PC-3 (cell line): Measurements from ENCODE around the gene PPP2R5D. TPM values are rescaled to one million over a fixed set of nuclear protein-coding genes. Genes with fewer than 3 reads are reported as not detected.
A peak's percentile ranks its signal among the peaks of the same experiment; 100 is the strongest.
"Not testable (repeated sequence)": the region's sequence is repeated elsewhere in the genome, so short reads cannot be mapped to it uniquely, and the experiment has no call there.

Experiments used
- ATAC-seq: fragments of 200-7000 bp; cut with Tn5 transposase; 2 replicates; pipeline ENCODE4 v1.9.1; 2020; ENCODE audit warnings: mild to moderate bottlenecking, moderate library complexity
- BruUV-seq: library from RNA; stranded (reverse); fragments of 400-500 nt; replicated peaks from 2 replicates; lab custom pipeline; 2021; lab: Mats Ljungman, UMichigan
- CTCF ChIA-PET: fragments of 300-600 bp; sonication (Branson Sonifier 250); formaldehyde crosslinking; loops from one replicate; lab custom pipeline; 2022; ENCODE audit warnings: antibody characterized with exemption; lab: Charles Lee
- POLR2A ChIA-PET: fragments of 300-600 bp; sonication (Branson Sonifier 250); formaldehyde crosslinking; loops from one replicate; lab custom pipeline; 2022; ENCODE audit warnings: antibody characterized with exemption; ENCODE audit not compliant: unreplicated experiment; lab: Charles Lee
- DNase-seq: peaks from one replicate; pipeline ENCODE4 v3.0.0-alpha.2; 2015
- H2AFZ ChIP-seq: fragments of 300-600 bp; sonication (generic); 2 replicates; pipeline ENCODE4 v1.6.0; 2016; ENCODE audit warnings: antibody characterized with exemption, low read length
- H3F3A ChIP-seq: fragments of 300-600 bp; sonication (generic); one replicate; pipeline ENCODE4 v1.6.0; 2017; ENCODE audit warnings: antibody characterized with exemption, low read length, control low read depth, mild to moderate bottlenecking; ENCODE audit not compliant: unreplicated experiment
- H3K27ac ChIP-seq: fragments of 300-600 bp; sonication (generic); 2 replicates; pipeline ENCODE4 v1.5.1; 2016; ENCODE audit warnings: mild to moderate bottlenecking, low read length
- H3K27me3 ChIP-seq: fragments of 300-600 bp; sonication (generic); 2 replicates; pipeline ENCODE4 v1.6.1; 2016; ENCODE audit warnings: low read length, mixed read lengths
- H3K36me3 ChIP-seq: fragments of 300-600 bp; sonication (generic); 2 replicates; pipeline ENCODE4 v1.6.1; 2016; ENCODE audit warnings: low read depth, mixed run types, low read length, mixed read lengths
- H3K4me1 ChIP-seq: fragments of 300-600 bp; sonication (generic); 2 replicates; pipeline ENCODE4 v1.5.1; 2016; ENCODE audit warnings: low read length; ENCODE audit not compliant: insufficient read depth
- H3K4me2 ChIP-seq: fragments of 300-600 bp; sonication (generic); 2 replicates; pipeline ENCODE4 v1.6.0; 2016; ENCODE audit warnings: low read length
- H3K4me3 ChIP-seq: fragments of 300-600 bp; sonication (generic); 2 replicates; pipeline ENCODE4 v1.5.1; 2016; ENCODE audit warnings: mild to moderate bottlenecking, low read length, mixed read lengths
- H3K79me2 ChIP-seq: fragments of 300-600 bp; sonication (generic); 2 replicates; pipeline ENCODE4 v1.6.1; 2017; ENCODE audit warnings: low read length, mixed read lengths
- H3K9ac ChIP-seq: fragments of 300-600 bp; sonication (generic); 2 replicates; pipeline ENCODE4 v1.6.0; 2016; ENCODE audit warnings: mild to moderate bottlenecking, low read length
- H3K9me2 ChIP-seq: fragments of 300-600 bp; sonication (generic); replicated peaks from 2 replicates; pipeline ENCODE4 v1.6.1; 2016; ENCODE audit warnings: mixed run types, low read length, mixed read lengths
- H3K9me3 ChIP-seq: fragments of 300-600 bp; sonication (generic); 2 replicates; pipeline ENCODE4 v1.6.1; 2016; ENCODE audit warnings: low read length, mixed read lengths
- H4K20me1 ChIP-seq: fragments of 300-600 bp; sonication (generic); 2 replicates; pipeline ENCODE4 v1.6.1; 2016; ENCODE audit warnings: low read length, mixed read lengths
- EZH2 ChIP-seq: fragments of 300-600 bp; sonication (generic); IDR thresholded peaks from one replicate; pipeline ENCODE4 v1.6.1; 2017; ENCODE audit warnings: antibody characterized with exemption, mild to moderate bottlenecking, low read length; ENCODE audit not compliant: unreplicated experiment
- EZH2phosphoT487 ChIP-seq: fragments of 300-600 bp; sonication (generic); IDR thresholded peaks from 2 replicates; pipeline ENCODE4 v1.6.1; 2018; ENCODE audit warnings: mild to moderate bottlenecking, antibody characterized with exemption, low read length, borderline replicate concordance
- intact Hi-C: fragments of 100-400 bp; cut with micrococcal nuclease; formaldehyde crosslinking; loops from 2 replicates; pipeline ENCODE4 v1.9.0; 2023
- total RNA-seq: library from RNA; depleted of rRNA; stranded (reverse); fragments of >200 nt; gene quantifications from 2 replicates; pipeline ENCODE4 v1.2.3, GENCODE V29; 2014
- TF ChIP-seq, protein P1 (sequence below): fragments of 300-600 bp; sonication (generic); conservative IDR thresholded peaks from 2 replicates; pipeline ENCODE4 v1.5.1; 2017; ENCODE audit warnings: antibody characterized with exemption, low read depth, mild to moderate bottlenecking, low read length

The PPP2R5D gene
- total RNA-seq, 1 experiment from 2014 or later, result 54.1 TPM

DNA sequence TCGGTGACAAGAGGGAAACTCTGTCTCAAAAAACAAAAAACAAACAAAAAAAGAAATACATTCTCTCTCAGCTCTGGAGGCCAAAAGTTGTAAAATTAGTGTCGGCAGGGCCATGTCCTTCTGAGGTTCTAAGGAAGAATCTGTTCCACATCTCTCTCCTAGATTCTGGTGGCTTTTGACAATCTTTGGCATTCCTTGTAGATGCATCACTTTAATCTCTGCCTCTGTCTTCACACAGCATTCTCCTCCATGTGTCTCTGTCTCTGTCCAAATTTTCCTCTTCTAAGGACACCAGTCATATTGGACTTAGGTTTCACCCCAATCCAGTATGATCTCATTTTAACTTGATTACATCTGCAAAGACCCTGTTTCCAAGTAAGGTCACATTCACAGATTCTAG, 9.1 kb downstream of the PPP2R5D start:
- ChIA-PET CTCF (no interaction called here), POLR2A (no interaction called here)
- no peak overlapping the region for H3K9ac ChIP-seq
- intact Hi-C loops, result no loop called here
- H3K4me1 ChIP-seq, result no peaks in the 10 kb centered on the region
- peaks cover 4% of the 10 kb centered on the region; the same call in 1 of the 2 replicates for H3K79me2 ChIP-seq
- no peak for TF ChIP-seq EZH2
- ATAC-seq (no peak), DNase-seq (no peak)
- no peak overlapping the region for H2AFZ ChIP-seq
- BruUV-seq, result no TSS peak
- no peak overlapping the region for H3K4me3 ChIP-seq
- peaks cover 9% of the 10 kb centered on the region for H3K36me3 ChIP-seq
- no peaks in the 10 kb centered on the region for H3K9me2 ChIP-seq
- H3F3A ChIP-seq, result peaks cover 3% of the 10 kb centered on the region
- no peak overlapping the region for H3K4me2 ChIP-seq
- H3K9me3 ChIP-seq, result no peaks in the 10 kb centered on the region
- no peaks in the 10 kb centered on the region for H4K20me1 ChIP-seq
- no peak overlapping the region for H3K27ac ChIP-seq
- H3K27me3 ChIP-seq, result no peaks in the 10 kb centered on the region

DNA sequence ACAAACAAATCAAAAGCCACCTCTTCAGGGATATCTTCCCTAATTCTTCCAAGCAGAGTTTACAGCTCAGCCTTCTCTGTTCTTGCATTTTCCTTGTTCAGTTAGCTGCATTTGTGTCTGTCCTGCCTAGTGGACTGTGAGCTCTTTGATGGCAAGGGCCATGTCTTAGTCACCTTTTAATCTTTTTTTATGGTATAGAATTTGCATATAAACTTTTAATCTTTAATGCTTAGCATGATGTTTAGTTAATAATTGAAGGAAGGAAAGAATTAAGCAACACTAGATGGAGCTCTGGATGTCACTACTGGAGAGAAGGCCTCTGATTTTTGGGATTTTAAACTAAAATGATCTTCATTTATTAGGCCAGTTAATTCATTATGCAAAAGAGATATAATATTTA, 12.1 kb downstream of the PPP2R5D start:
- Histone ChIP-seq H3K9me3 (no peaks in the 10 kb centered on the region), H3K4me1 (no peaks in the 10 kb centered on the region), H3K27me3 (no peaks in the 10 kb centered on the region), H2AFZ (no peak overlapping the region), H3K9me2 (no peaks in the 10 kb centered on the region), H3K4me2 (no peak overlapping the region), H3F3A (peaks cover 3% of the 10 kb centered on the region), H3K79me2 (peaks cover 2% of the 10 kb centered on the region; the same call in 1 of the 2 replicates), H3K36me3 (no peaks in the 10 kb centered on the region), H4K20me1 (no peaks in the 10 kb centered on the region), H3K27ac (no peak overlapping the region), H3K4me3 (no peak overlapping the region), H3K9ac (no peak overlapping the region)
- no TSS peak for BruUV-seq
- DNase-seq (peak; percentile 7), ATAC-seq (peak; percentile 58)
- TF ChIP-seq, protein P1, sequence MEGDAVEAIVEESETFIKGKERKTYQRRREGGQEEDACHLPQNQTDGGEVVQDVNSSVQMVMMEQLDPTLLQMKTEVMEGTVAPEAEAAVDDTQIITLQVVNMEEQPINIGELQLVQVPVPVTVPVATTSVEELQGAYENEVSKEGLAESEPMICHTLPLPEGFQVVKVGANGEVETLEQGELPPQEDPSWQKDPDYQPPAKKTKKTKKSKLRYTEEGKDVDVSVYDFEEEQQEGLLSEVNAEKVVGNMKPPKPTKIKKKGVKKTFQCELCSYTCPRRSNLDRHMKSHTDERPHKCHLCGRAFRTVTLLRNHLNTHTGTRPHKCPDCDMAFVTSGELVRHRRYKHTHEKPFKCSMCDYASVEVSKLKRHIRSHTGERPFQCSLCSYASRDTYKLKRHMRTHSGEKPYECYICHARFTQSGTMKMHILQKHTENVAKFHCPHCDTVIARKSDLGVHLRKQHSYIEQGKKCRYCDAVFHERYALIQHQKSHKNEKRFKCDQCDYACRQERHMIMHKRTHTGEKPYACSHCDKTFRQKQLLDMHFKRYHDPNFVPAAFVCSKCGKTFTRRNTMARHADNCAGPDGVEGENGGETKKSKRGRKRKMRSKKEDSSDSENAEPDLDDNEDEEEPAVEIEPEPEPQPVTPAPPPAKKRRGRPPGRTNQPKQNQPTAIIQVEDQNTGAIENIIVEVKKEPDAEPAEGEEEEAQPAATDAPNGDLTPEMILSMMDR, result peak; percentile 44
- no peak for TF ChIP-seq EZH2
- CTCF ChIA-PET, result interaction anchor here (0.6 to 1.2 kb wide), 5 partner anchors 12 to 458 kb away, joined by 4 to 5 read pairs (median 5); partner anchors contain the start of gene PPP2R5D
- intact Hi-C loops, result no loop called here
- POLR2A ChIA-PET, result interaction anchor here (0.6 to 0.8 kb wide), 4 partner anchors 13 to 106 kb away, joined by 3 to 5 read pairs (median 4); a partner anchor contains a TSS

DNA sequence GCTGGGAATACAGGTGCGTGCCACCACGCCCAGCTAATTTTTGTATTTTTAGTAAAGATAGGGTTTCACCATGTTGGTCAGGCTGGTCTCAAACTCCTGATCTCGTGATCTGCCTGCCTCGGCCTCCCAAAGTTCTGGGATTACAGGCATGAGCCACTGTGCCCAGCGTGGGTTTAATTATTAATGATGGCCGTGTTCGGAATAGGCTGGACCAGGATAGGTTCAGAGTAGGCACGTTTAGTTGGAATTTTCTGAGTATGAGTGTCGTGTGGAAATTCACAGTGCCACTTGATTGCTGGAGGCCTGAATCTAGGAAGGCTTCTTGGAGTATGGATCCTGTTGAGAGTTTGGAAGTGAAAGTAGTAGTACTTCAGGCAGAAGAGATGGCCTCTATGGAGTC, 13.8 kb downstream of the PPP2R5D start:
- H2AFZ ChIP-seq, H3K9ac ChIP-seq, H3K79me2 ChIP-seq, H3K4me1 ChIP-seq, H3K36me3 ChIP-seq, BruUV-seq, H3K27me3 ChIP-seq, CTCF ChIA-PET, H3F3A ChIP-seq, H3K4me2 ChIP-seq, H3K27ac ChIP-seq, intact Hi-C loops, H3K4me3 ChIP-seq, ATAC-seq, H4K20me1 ChIP-seq, DNase-seq, H3K9me3 ChIP-seq, H3K9me2 ChIP-seq: not testable (repeated sequence)
- POLR2A ChIA-PET, result interaction anchor here (0.7 kb wide), 1 partner anchor 262 kb away, joined by 3 read pairs; no protein-coding TSS in a partner anchor

DNA sequence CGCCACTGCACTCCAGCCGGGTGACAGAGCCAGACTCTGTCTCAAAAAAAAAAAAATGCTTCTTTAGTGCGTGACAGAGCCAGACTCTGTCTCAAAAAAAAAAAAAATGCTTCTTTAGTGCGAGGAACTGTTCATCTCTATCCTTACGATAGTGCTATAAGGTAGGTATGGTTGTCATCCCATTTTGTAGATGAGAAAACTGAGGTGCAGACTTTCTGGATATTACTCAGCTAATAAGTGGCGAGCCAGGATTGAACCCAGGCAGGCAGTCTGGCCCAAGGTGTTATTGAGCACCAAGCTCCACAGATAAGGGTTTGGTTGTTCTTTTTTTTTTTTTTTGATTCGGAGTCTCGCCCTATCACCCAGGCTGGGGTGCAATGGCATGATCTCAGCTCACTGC, 17.5 kb downstream of the PPP2R5D start:
- intact Hi-C loops, result no loop called here
- H4K20me1 ChIP-seq, result no peaks in the 10 kb centered on the region
- no peak overlapping the region for H3K27ac ChIP-seq
- no peak for DNase-seq
- H3K9me3 ChIP-seq, result no peaks in the 10 kb centered on the region
- no peaks in the 10 kb centered on the region for H3K4me1 ChIP-seq
- no peak overlapping the region for H3K4me3 ChIP-seq
- no peaks in the 10 kb centered on the region for H3K27me3 ChIP-seq
- BruUV-seq, result no TSS peak
- H3K9ac ChIP-seq, result no peak overlapping the region
- POLR2A ChIA-PET, result no interaction called here
- no peak for ATAC-seq
- no peaks in the 10 kb centered on the region for H3K9me2 ChIP-seq
- no peaks in the 10 kb centered on the region for H3K79me2 ChIP-seq
- CTCF ChIA-PET, result no interaction called here
- peaks cover 5% of the 10 kb centered on the region; the same call in 1 of the 2 replicates for H3K36me3 ChIP-seq
- no peak for TF ChIP-seq EZH2phosphoT487
- TF ChIP-seq, protein P1, result no peak
- no peak for TF ChIP-seq EZH2
- H2AFZ ChIP-seq, result no peak overlapping the region
- no peak overlapping the region for H3K4me2 ChIP-seq
- H3F3A ChIP-seq, result no peaks in the 10 kb centered on the region
